ENCODE data around the gene ATP6AP1. TPM values are rescaled to one million over a fixed set of nuclear protein-coding genes. Genes with fewer than 3 reads are reported as not detected.
"Not testable (repeated sequence)": the region's sequence is repeated elsewhere in the genome, so short reads cannot be mapped to it uniquely, and the experiment has no call there.

ATP6AP1 gene, protein sequence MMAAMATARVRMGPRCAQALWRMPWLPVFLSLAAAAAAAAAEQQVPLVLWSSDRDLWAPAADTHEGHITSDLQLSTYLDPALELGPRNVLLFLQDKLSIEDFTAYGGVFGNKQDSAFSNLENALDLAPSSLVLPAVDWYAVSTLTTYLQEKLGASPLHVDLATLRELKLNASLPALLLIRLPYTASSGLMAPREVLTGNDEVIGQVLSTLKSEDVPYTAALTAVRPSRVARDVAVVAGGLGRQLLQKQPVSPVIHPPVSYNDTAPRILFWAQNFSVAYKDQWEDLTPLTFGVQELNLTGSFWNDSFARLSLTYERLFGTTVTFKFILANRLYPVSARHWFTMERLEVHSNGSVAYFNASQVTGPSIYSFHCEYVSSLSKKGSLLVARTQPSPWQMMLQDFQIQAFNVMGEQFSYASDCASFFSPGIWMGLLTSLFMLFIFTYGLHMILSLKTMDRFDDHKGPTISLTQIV
- total RNA-seq = 10 to 100 TPM; 52.3 to 53.2 TPM

DNA sequence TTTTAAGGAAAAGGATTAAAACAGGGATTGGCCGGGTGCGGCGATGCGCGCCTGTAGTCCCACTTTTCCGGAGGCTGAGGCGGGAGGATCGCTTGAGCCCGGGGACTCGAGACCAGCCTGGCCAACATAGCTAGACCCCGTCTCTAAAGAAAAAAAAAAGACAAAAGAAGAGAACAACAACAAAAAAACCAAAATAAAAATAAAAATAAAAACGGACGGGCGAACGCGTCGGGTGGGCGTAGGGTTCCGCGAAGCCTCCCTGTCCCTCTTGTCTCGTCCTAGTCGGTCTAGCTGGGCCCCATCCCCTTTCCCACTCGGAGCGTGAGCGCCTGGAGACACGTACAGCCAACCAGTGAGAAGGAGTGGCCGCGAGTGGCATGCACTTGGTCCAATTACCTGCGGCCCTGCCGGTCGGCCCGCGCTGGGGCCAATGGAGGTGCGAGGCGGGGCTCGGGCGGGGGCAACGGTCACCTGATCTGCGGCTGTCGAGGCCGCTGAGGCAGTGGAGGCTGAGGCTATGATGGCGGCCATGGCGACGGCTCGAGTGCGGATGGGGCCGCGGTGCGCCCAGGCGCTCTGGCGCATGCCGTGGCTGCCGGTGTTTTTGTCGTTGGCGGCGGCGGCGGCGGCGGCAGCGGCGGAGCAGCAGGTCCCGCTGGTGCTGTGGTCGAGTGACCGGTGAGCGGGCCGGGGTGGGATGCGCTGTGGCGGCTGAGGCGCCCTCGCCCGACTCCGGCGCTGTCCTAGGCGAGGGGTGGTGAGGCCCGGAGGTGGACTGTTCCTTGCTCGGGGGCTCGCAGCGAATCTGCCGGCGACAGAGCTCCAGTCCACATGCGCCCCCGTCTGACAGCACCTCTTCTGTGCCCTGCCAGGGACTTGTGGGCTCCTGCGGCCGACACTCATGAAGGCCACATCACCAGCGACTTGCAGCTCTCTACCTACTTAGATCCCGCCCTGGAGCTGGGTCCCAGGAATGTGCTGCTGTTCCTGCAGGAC, at the start of gene ATP6AP1:
TSS of gene ATP6AP1 (plus strand) at position 502 of the 996 bp plus-strand sequence. CDS start at position 518, 16 bp downstream.
- DNase-seq = peak; percentile 92
- H3K36me3 Mint-ChIP-seq (ENCODE audit: low read depth) = peaks cover 16% of the 10 kb centered on the region
- H3K4me3 Mint-ChIP-seq = peak within 1 kb of the TSS; percentile 75
- H3K27me3 Mint-ChIP-seq = no peaks in the 10 kb centered on the region
- ChIA-PET CTCF (interaction anchor here (0.6 to 1.5 kb wide), 4 partner anchors 13 to 91 kb away, joined by 3 to 4 read pairs (median 3); partner anchors contain the start of gene RPL10), POLR2A (interaction anchor here (0.7 to 3.7 kb wide), 7 partner anchors 8 to 91 kb away, joined by 3 to 28 read pairs (median 4); partner anchors contain the start of genes RPL10 and TAFAZZIN)
- H3K9me3 Mint-ChIP-seq = no peaks in the 10 kb centered on the region
- H3K27ac Mint-ChIP-seq = peak within 1 kb of the TSS; percentile 69
- peaks cover 25% of the 10 kb centered on the region for H3K4me1 Mint-ChIP-seq

DNA sequence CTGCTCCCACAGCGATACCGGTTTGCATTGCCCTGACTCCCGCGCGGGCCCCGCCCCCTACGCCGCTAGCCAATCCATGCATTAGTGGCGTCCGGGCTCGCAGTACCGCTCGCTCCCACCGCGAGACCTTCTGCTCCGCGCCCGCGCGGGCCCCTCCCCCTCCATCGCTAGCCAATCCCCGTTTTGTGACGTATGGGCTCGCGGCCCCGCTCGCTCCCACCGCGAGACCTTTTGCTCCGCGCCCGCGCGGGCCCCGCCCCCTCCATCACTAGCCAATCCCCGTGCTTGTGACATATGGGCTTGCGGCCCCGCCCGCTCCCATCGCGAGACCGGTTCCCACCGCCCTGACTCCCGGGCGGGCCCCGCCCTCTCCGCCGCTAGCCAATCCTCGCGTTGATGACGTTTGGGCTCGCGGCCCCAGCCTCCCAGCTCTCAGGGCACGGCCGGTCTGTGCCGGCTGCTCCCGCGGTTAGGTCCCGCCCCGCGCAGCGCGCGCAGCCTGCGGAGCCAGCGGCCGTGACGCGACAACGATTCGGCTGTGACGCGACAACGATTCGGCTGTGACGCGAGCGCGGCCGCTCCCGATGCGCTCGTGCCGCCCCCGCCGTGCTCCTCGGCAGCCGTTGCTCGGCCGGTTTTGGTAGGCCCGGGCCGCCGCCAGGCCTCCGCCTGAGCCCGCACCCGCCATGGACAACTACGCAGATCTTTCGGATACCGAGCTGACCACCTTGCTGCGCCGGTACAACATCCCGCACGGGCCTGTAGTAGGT, 49.5 kb upstream of the ATP6AP1 start, which contains the start of gene EMD:
TSS of gene EMD (plus strand) at position 497 of the 770 bp plus-strand sequence. CDS start at position 687, 190 bp downstream.
- Mint-ChIP-seq H3K27ac (peak within 1 kb of the TSS; percentile 87), H3K36me3 (ENCODE audit: low read depth) (peaks cover 2% of the 10 kb centered on the region), H3K9me3 (no peaks in the 10 kb centered on the region), H3K27me3 (no peaks in the 10 kb centered on the region), H3K4me3 (peak within 1 kb of the TSS; percentile 80), H3K4me1 (peaks cover 30% of the 10 kb centered on the region)
- POLR2A ChIA-PET = interaction anchor here (0.6 to 2.0 kb wide), 5 partner anchors 9 to 360 kb away, joined by 3 to 17 read pairs (median 4); partner anchors contain the start of gene RPL10
- CTCF ChIA-PET = interaction anchor here (0.6 to 1.5 kb wide), 2 partner anchors 10 to 50 kb away, joined by 3 to 4 read pairs; no protein-coding TSS in a partner anchor
- peak; percentile 96 for DNase-seq

DNA sequence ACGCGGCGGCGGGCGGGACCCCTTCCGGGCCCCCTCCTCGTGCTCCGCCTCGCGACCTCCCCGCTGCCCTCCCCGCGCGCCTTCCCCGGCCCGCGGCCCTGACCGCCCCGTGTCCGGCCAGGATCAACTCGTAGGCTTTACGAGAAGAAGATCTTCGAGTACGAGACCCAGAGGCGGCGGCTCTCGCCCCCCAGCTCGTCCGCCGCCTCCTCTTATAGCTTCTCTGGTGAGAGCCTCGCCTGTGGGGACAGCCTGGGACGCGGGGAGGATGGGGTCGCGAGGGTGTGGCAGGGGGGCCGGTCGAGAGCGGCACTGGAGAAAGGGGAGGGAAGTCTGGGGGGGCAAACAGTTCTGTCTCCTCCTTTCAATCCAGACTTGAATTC, 48.9 kb upstream of the ATP6AP1 start:
- peaks cover 2% of the 10 kb centered on the region for H3K36me3 Mint-ChIP-seq (ENCODE audit: low read depth)
- no peaks in the 10 kb centered on the region for H3K27me3 Mint-ChIP-seq
- POLR2A ChIA-PET = interaction anchor here (1.0 to 2.0 kb wide), 5 partner anchors 10 to 361 kb away, joined by 3 to 17 read pairs (median 4); partner anchors contain the start of gene RPL10
- CTCF ChIA-PET = interaction anchor here (1.5 kb wide), 1 partner anchor 11 kb away, joined by 4 read pairs; no protein-coding TSS in a partner anchor
- peak overlapping the region; percentile 84 for H3K27ac Mint-ChIP-seq
- no peaks in the 10 kb centered on the region for H3K9me3 Mint-ChIP-seq
- DNase-seq = no peak
- H3K4me1 Mint-ChIP-seq = peaks cover 30% of the 10 kb centered on the region
- H3K4me3 Mint-ChIP-seq = peak overlapping the region; percentile 80

DNA sequence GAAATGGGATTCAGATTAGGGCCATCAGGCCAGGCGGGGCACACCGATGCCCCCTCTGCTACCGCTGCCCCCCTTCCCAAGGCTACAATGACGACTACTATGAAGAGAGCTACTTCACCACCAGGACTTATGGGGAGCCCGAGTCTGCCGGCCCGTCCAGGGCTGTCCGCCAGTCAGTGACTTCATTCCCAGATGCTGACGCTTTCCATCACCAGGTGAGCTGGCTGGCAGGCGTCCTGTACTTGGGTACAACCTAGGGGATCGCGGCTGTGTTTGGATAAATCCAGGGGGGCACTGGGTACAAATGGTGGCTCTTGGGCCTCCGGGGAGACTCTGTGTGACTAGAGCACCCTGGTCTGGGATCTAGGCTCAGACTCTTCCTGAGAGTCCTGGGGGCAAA, 48.3 kb upstream of the ATP6AP1 start:
- H3K4me1 Mint-ChIP-seq = peaks cover 26% of the 10 kb centered on the region
- no peak for DNase-seq
- H3K4me3 Mint-ChIP-seq = peak overlapping the region; percentile 80
- POLR2A ChIA-PET = interaction anchor here (1.0 to 2.0 kb wide), 4 partner anchors 10 to 361 kb away, joined by 3 to 17 read pairs (median 4); partner anchors contain the start of gene RPL10
- CTCF ChIA-PET = interaction anchor here (1.5 kb wide), 1 partner anchor 12 kb away, joined by 4 read pairs; no protein-coding TSS in a partner anchor
- H3K36me3 Mint-ChIP-seq (ENCODE audit: low read depth) = peaks cover 2% of the 10 kb centered on the region
- H3K27ac Mint-ChIP-seq = peak overlapping the region; percentile 84
- H3K27me3 Mint-ChIP-seq = no peaks in the 10 kb centered on the region
- no peaks in the 10 kb centered on the region for H3K9me3 Mint-ChIP-seq

DNA sequence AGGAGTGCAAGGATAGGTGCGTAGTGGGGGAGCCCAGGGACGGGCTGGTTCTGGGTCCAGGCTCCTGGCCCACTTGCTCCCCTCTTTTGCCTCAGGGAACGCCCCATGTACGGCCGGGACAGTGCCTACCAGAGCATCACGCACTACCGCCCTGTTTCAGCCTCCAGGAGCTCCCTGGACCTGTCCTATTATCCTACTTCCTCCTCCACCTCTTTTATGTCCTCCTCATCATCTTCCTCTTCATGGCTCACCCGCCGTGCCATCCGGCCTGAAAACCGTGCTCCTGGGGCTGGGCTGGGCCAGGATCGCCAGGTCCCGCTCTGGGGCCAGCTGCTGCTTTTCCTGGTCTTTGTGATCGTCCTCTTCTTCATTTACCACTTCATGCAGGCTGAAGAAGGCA, 47.7 kb upstream of the ATP6AP1 start:
- Mint-ChIP-seq H3K27me3 (no peaks in the 10 kb centered on the region), H3K4me1 (peaks cover 25% of the 10 kb centered on the region), H3K9me3 (no peaks in the 10 kb centered on the region), H3K27ac (peak overlapping the region; percentile 68), H3K36me3 (ENCODE audit: low read depth) (peaks cover 2% of the 10 kb centered on the region), H3K4me3 (peak overlapping the region; percentile 80)
- ChIA-PET POLR2A (interaction anchor here (1.2 to 1.4 kb wide), 2 partner anchors 29 to 32 kb away, joined by 3 to 4 read pairs; no protein-coding TSS in a partner anchor), CTCF (no interaction called here)
- DNase-seq = no peak

DNA sequence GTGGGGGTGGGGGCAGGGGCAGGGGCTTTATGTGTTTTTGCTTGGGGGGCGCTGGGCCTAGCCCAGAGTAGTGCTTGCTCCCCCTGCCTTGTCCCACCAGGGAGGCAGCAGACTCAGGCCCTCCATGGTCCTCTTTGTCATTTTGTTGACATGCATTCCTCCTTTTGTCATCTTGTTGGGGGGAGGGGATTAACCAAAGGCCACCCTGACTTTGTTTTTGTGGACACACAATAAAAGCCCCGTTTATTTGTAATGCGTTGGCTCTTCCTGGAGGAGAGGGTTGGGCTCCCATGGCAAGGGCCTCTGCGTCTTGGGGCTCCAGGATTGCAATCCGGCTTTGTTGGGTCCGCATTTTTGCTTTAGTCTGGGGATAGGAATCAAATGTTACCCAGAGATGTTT, 47.2 kb upstream of the ATP6AP1 start:
- ChIA-PET POLR2A (interaction anchor here (1.2 to 1.4 kb wide), 2 partner anchors 29 to 32 kb away, joined by 3 to 4 read pairs; no protein-coding TSS in a partner anchor), CTCF (no interaction called here)
- Mint-ChIP-seq H3K4me1 (peaks cover 24% of the 10 kb centered on the region), H3K36me3 (ENCODE audit: low read depth) (peaks cover 2% of the 10 kb centered on the region), H3K4me3 (no peak overlapping the region), H3K27ac (no peak overlapping the region), H3K9me3 (no peaks in the 10 kb centered on the region), H3K27me3 (no peaks in the 10 kb centered on the region)
- DNase-seq = no peak

DNA sequence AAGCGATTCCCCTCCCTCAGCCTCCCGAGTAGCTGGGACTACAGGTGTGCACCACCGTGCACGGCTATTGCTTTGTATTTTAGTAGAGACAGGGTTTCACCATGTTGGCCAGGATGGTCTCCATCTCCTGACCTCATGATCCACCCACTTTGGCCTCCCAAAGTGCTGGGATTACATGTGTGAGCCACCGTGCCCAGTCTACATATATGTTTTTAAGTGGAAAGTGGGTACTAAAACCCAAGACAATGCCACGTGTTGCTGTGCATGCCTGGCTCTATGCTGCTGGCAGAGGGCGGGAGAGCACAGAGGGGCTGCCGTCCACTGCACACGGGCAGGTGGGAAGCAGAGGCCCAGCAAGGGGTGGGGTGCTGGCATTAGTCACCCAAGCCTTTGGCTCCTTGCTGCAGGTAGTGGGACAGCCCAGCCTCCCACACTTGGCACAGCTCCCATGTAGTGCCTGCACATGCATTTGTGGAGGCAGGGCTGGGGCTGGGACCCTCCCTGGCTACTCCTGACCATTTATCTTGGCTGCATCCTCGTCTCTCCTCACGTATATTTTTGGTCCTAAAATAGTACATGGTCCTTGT, 45.9 kb upstream of the ATP6AP1 start:
- Mint-ChIP-seq H3K4me1 (peaks cover 13% of the 10 kb centered on the region), H3K27me3 (no peaks in the 10 kb centered on the region), H3K9me3 (no peaks in the 10 kb centered on the region), H3K4me3 (no peak overlapping the region), H3K36me3 (ENCODE audit: low read depth) (peaks cover 2% of the 10 kb centered on the region), H3K27ac (no peak overlapping the region)
- CTCF ChIA-PET = no interaction called here
- POLR2A ChIA-PET = interaction anchor here (0.6 to 2.2 kb wide), 4 partner anchors 9 to 459 kb away, joined by 3 to 9 read pairs (median 3); partner anchors contain the start of gene RPL10
- no peak for DNase-seq

DNA sequence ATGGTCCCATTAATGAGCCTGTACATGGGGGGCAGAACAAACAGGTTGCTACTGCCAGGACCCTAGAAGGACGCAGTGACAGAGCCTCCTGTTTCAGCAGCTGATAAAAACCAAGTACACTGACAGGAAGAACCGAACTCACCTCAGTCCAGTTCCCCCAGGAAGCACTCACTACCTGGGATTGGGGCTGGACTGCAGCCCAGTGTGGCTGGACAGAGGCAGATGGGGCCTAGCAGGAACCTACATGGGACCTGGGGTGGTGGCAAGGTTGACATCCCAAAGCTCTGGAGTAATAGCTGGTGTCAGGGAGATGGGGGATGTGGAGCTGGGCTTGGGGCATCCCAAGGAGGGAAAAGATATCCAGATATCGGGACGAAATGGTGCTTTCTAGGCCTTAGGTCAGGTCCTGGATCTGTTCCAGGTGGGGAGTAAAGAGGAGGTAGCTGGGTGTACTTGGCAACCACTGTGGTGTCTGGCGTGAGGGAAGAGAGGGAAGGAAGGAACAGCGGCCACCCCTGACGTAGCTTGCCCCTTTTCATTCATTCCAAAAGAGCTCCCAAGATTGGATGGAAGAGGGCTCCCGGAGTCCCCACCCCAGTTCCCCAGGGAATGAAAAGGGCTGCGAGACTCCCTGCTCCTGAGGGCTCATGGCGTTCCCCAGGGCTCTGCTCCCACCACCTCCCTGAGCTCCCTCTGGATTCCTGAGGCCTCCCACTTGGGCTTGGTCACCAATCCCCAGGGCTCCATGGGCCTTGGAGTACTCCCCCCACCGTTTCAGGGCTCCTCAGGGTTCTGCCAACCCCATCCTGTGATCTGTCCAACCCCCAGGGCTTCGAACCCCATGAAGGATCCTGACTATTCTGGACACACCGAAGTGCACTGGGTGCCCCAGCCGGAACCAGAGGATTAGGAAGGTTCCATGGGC, 44.9 kb upstream of the ATP6AP1 start:
- peaks cover 2% of the 10 kb centered on the region for H3K36me3 Mint-ChIP-seq (ENCODE audit: low read depth)
- no peaks in the 10 kb centered on the region for H3K27me3 Mint-ChIP-seq
- H3K4me3 Mint-ChIP-seq = no peak overlapping the region
- ChIA-PET POLR2A (interaction anchor here (1.1 to 2.2 kb wide), 4 partner anchors 10 to 460 kb away, joined by 3 to 10 read pairs (median 6); partner anchors contain the start of gene RPL10), CTCF (interaction anchor here (1.2 kb wide), 1 partner anchor 15 kb away, joined by 3 read pairs; no protein-coding TSS in a partner anchor)
- H3K27ac Mint-ChIP-seq = no peak overlapping the region
- H3K9me3 Mint-ChIP-seq = no peaks in the 10 kb centered on the region
- DNase-seq = no peak
- peaks cover 11% of the 10 kb centered on the region for H3K4me1 Mint-ChIP-seq

DNA sequence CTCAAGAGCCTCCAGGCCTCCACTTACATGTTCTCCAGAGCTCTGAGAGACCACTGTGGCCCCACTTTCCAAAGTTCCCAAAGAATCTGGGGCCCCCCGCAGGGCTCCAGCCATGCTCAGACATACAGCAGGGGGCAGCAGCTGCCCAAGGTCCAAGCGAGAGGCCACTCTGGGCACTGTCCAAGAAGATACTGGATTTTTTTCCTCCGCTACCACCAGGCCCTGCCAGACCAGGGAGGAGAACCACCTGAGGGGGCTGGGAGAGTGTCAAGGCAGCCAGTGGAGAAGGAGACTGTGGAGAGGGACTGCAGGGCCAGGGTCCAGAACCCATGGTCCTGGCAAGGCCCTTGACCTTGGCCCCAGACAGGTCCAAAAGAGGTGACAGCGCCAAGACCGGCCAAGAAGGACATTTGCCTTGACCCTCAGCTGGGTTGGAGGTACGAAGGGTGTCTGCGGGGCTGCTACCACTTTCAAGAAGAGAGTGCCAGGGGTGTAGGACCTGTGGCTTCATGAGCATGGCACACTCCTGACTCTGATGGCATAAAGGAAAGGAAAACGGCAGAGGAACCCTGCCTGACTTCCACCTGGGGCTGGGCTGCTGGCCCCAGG, 44.1 kb upstream of the ATP6AP1 start:
- Mint-ChIP-seq H3K27me3 (no peaks in the 10 kb centered on the region), H3K36me3 (ENCODE audit: low read depth) (peaks cover 2% of the 10 kb centered on the region), H3K27ac (no peak overlapping the region), H3K4me1 (peaks cover 11% of the 10 kb centered on the region), H3K4me3 (no peak overlapping the region), H3K9me3 (no peaks in the 10 kb centered on the region)
- ChIA-PET POLR2A (interaction anchor here (1.6 kb wide), 1 partner anchor 14 kb away, joined by 10 read pairs; no protein-coding TSS in a partner anchor), CTCF (interaction anchor here (1.2 kb wide), 1 partner anchor 16 kb away, joined by 3 read pairs; no protein-coding TSS in a partner anchor)
- DNase-seq = no peak

DNA sequence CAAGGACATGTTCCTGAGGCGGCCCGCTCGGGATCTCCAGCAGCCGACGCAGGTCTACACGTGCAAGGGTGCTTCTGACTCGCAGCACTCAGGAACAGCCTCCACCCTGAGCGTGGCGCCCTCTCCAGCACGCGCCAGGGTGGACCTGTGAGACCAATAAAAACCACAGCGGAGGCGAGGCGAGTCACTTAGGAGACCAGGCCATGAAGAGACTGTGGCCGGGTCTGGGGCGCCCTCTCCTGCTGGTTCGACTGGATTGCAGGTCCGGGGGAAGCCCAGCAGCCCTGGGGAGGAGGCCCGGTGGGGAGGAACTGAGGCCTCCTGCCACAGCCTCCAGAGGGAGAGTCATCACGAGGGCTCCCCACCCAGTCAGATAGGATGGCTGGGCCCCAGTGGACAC, 40.4 kb upstream of the ATP6AP1 start:
- H3K9me3 Mint-ChIP-seq; H3K4me1 Mint-ChIP-seq; DNase-seq; H3K27ac Mint-ChIP-seq; POLR2A ChIA-PET; H3K4me3 Mint-ChIP-seq; H3K27me3 Mint-ChIP-seq; H3K36me3 Mint-ChIP-seq (ENCODE audit: low read depth); CTCF ChIA-PET: not testable (repeated sequence)
